SH-SY5Y (cell line): Measurements from ENCODE around the gene ARHGAP5.

Experiments used
- GATA2 ChIP-seq: IDR thresholded peaks from 2 replicates; pipeline ENCODE4 v1.6.1; 2011; ENCODE audit warnings: mild to moderate bottlenecking, low read depth, low read length
- GATA3 ChIP-seq: IDR thresholded peaks from 2 replicates; pipeline ENCODE4 v1.6.1; 2011; ENCODE audit warnings: low read depth, mild to moderate bottlenecking, low read length, moderate library complexity

- TF ChIP-seq GATA2 (peak; percentile 72), GATA3 (peak; percentile 79)
Observed at GRCh38 chr14:32192712-32193373, 115.7 kb downstream of the ARHGAP5 start.
